GM20431 (cell line): ENCODE data around the gene HIPK2.
"Not testable (repeated sequence)": the region's sequence is repeated elsewhere in the genome, so short reads cannot be mapped to it uniquely, and the experiment has no call there.

Source experiments
- in situ Hi-C: fragments of 300-500 bp; cut with MseI, MboI; formaldehyde crosslinking; loops from one replicate; pipeline ENCODE4 v1.15.0; 2020; ENCODE audit warnings: low sequenced_read_pairs; ENCODE audit not compliant: unreplicated experiment

HIPK2 gene

GRCh38 chr7:139680676-139681462 is 96.9 kb downstream of the HIPK2 start:
- in situ Hi-C loops: no loop called here

GRCh38 chr7:139679731-139680594 is 97.8 kb downstream of the HIPK2 start:
- in situ Hi-C loops: no loop called here

- in situ Hi-C loops: no loop called here
These were observed 101.4 kb downstream of the HIPK2 start for GRCh38 chr7:139676390-139676789.

- in situ Hi-C loops: no loop called here
These were observed 102.4 kb downstream of the HIPK2 start for GRCh38 chr7:139675127-139676125.

GRCh38 chr7:139674752-139675126 is 103.1 kb downstream of the HIPK2 start:
- in situ Hi-C loops: no loop called here

- in situ Hi-C loops: no loop called here
These were observed 103.5 kb downstream of the HIPK2 start for GRCh38 chr7:139674341-139674740.

- in situ Hi-C loops: no loop called here
These were observed 104.0 kb downstream of the HIPK2 start for GRCh38 chr7:139673762-139674161.

GRCh38 chr7:139673230-139673629 is 104.6 kb downstream of the HIPK2 start:
- in situ Hi-C loops: no loop called here

- in situ Hi-C loops: no loop called here
These were observed 105.8 kb downstream of the HIPK2 start for GRCh38 chr7:139671967-139672366.

GRCh38 chr7:139670662-139671061 is 107.1 kb downstream of the HIPK2 start:
- in situ Hi-C loops: not testable (repeated sequence)

GRCh38 chr7:139669106-139670061 is 108.4 kb downstream of the HIPK2 start:
- in situ Hi-C loops: no loop called here

- in situ Hi-C loops: no loop called here
These were observed 110.4 kb downstream of the HIPK2 start for GRCh38 chr7:139667377-139667776.

- in situ Hi-C loops: no loop called here
These were observed 111.3 kb downstream of the HIPK2 start for GRCh38 chr7:139666501-139666900.

- in situ Hi-C loops: no loop called here
These were observed 113.4 kb downstream of the HIPK2 start for GRCh38 chr7:139664434-139664833.

- in situ Hi-C loops: no loop called here
These were observed 114.1 kb downstream of the HIPK2 start for GRCh38 chr7:139663608-139664177.

- in situ Hi-C loops: no loop called here
These were observed 115.9 kb downstream of the HIPK2 start for GRCh38 chr7:139661903-139662302.

GRCh38 chr7:139661043-139661440 is 116.8 kb downstream of the HIPK2 start:
- in situ Hi-C loops: no loop called here

GRCh38 chr7:139660317-139661042 is 117.3 kb downstream of the HIPK2 start:
- in situ Hi-C loops: no loop called here
